GM10266 (cell line): Measurements from ENCODE around the gene GDPD5.

Experiments used
- DNase-seq: peaks from one replicate; pipeline ENCODE4 v3.0.0; 2012; ENCODE audit errors: extremely low spot score
- CTCF ChIP-seq: IDR thresholded peaks from 2 replicates; pipeline ENCODE4 v1.5.1; 2012; ENCODE audit warnings: mild to moderate bottlenecking, low read depth; ENCODE audit not compliant: control insufficient read depth, insufficient read depth; ENCODE audit errors: missing control alignments

The GDPD5 gene

GRCh38 chr11:75518204-75518549 lies 7.6 kb downstream of the GDPD5 start:
- DNase-seq: no peak
- no peak for TF ChIP-seq CTCF

DNA sequence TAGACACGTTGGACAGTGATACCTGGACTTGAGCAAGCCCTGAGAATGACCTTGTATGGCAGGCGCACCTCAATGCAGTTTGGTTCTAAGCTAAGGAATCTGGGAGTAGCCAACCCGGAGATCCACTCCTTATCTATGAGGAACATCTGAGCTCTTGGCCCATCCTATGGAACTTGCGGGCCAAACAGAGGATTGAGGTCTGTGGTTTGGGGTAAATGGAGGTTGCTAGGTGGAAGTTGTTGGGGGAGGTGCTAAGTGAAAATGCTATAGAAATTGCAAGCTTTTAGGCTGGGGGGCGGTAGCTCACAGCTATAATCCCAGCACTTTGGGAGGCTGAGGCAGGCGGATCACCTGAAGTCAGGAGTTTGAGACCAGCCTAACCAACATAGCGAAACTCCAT lies 8.9 kb downstream of the GDPD5 start:
- TF ChIP-seq CTCF: no peak
- DNase-seq: no peak

- TF ChIP-seq CTCF: no peak
- DNase-seq: no peak
Observed at GRCh38 chr11:75516140-75516539, 9.6 kb downstream of the GDPD5 start.

- no peak for DNase-seq
- no peak for TF ChIP-seq CTCF
Observed at GRCh38 chr11:75514596-75514995, 11.1 kb downstream of the GDPD5 start.

- DNase-seq: no peak
- no peak for TF ChIP-seq CTCF
Observed at GRCh38 chr11:75513250-75513649, 12.5 kb downstream of the GDPD5 start.

DNA sequence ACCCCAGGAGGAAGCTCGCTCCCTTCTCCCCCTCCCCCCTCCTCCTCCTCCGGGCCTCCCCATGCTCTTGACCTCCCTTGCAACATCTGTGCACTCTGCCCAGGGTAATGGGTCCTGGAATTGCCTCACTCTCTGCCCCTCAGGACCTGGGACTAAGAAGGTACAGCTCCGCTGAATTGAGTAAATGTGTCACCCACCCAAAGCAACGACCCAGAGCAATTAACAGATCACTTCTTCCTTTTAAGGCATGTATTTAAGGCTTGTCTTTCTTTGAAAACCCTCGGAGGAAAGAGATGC lies 15.1 kb downstream of the GDPD5 start:
- DNase-seq: no peak
- TF ChIP-seq CTCF: no peak

GRCh38 chr11:75510004-75510722 lies 15.6 kb downstream of the GDPD5 start:
- TF ChIP-seq CTCF: no peak
- no peak for DNase-seq
